Femur (tissue), 1 donor: ENCODE results near the gene RAB3D.
"Not testable (repeated sequence)": the region's sequence is repeated elsewhere in the genome, so short reads cannot be mapped to it uniquely, and the experiment has no call there.

ENCODE experiments used
- DNase-seq: peaks from one replicate; pipeline ENCODE4 v3.0.0-alpha.2; 2017

RAB3D gene

DNA sequence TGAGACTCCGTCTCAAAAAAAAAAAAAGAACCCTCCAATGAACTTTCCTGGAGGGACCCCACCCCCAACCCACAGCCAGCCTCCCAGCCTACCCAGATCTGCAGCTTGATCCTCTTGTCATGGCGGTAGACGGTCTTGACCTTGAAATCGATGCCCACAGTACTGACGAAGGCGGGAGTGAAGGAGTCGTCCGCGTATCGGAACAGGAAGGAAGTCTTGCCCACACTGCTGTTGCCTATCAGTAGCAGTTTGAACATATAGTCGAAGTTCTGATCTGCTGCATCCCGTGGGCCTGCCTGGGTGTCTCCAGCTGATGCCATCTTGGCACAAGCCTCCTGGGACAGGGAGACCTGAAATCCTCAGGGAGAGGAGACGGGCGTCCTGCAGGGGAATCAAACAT, 2.4 kb downstream of the RAB3D start:
- DNase-seq, result no peak

DNA sequence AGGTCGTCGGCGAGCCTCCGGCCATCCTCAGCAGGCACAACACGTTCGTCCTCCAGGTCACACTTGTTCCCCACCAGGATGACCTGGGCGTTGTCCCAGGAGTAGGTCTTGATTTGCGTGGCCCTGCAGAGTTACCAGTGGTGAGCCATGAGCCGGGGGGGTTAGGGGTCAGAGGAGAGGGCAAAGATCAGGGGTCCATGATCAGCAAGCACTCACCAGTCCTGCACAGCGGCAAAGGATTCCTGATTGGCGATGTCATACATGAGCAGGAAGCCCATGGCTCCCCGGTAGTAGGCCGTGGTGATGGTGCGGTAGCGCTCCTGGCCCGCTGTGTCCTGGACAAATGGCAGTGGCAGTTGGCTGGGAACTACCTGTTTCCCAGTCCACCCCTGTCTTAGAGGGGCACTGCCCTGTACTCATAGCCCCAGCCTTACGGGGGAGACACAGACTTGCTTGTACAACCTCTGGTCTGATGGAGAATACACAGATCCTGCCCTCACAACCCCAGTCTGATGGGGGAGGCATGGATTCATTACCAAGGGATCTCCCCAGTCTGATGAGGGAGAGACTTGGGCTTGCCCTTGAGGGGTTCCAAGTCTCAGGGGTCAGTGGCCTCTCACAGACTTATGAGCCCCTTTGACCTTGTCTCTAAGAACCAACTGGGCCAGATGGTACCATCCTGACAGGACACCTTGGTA, 3.9 kb downstream of the RAB3D start:
- DNase-seq, result no peak

DNA sequence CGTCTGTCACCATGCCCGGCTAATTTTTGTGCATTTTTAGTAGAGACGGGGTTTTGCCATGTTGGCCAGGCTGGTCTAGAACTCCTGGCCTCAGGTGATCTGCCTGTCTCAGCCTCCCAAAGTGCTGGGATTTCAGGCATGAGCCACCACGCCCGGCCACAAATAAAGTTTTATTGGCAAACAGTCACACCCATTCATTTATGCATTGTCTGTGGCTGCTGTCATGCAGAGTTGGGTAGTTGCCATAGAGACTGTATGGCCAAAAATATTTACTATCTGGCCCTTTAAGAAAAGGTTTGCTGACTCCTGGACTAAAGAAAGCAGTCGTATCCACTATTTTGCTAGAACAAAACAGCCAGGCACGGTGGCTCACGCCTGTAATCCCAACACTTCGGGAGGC, 5.6 kb downstream of the RAB3D start:
- not testable (repeated sequence) for DNase-seq

DNA sequence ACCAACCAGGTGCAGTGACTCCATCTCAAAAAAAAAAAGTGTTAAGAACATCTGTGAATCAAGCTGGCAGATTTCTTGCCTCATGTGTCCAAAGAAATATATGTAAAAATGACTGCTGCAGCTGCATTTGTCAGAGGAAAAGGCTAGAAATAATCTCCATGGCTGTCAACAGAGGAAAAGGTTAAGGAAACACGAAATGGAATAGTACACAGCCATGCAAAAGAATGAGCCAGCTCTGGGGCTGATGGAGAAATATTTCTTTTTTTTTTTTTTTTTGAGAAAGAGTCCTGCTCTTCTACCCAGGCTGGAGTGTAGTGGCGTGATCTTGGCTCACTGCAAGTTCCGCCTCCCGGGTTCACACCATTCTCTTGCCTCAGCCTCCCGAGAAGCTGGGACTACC, 6.6 kb downstream of the RAB3D start:
- no peak for DNase-seq

DNA sequence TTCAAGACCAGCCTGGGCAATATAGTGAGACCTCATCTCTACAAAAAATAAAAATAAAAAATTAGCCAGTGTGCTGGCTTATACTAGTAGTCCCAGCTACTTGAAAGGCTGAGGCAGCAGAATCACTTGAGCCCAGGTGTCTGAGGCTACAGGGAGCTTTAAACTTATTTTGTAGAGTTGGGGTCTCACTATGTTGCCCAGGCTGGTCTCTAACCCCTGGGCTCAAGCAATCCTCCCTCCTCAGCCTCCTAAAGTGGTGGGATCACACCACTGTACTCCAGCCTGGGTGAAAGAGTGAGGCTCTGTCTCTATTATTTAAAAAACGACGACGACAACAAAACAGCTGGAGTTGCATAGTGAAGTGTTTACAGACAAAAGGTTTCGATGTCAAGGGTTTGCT, 8.0 kb downstream of the RAB3D start:
- no peak for DNase-seq

DNA sequence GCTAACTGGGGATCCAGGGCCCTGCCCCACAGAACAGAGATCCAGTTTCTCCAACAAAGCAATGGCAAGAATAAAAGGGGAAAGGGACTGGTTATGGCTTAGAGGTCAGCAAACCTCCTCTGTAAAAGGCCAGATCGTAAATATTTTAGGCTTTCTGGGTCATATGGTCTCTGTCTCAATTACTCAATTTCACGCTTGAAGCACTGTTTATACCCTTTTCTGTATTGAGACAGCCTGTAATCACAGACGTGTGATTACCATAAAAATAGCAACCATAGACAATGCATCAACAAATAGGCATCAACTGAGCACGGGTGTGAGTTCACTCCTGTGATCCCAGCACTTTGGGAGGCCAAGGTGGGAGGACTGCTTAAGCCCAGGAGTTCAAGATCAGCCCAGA, 9.3 kb downstream of the RAB3D start:
- no peak for DNase-seq

DNA sequence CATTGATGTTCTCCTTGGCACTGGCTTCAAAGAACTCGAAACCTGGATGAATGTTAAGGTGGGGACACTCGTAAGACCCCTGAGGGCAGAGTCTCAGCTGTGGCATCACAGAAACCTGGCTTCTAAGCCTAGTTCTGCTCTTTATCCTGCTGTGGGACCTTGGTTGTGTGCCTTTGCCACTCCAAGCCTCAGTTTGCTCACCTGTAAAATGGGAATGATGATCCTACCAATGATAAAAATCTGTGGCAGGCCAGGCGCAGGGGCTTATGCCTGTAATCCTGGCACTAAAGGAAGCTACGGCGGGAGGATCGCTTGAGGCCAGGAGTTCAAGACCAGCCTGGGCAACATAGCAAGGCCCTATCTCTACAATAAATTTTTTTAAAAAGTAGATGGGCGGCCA, 13.9 kb downstream of the RAB3D start:
- DNase-seq, result no peak

DNA sequence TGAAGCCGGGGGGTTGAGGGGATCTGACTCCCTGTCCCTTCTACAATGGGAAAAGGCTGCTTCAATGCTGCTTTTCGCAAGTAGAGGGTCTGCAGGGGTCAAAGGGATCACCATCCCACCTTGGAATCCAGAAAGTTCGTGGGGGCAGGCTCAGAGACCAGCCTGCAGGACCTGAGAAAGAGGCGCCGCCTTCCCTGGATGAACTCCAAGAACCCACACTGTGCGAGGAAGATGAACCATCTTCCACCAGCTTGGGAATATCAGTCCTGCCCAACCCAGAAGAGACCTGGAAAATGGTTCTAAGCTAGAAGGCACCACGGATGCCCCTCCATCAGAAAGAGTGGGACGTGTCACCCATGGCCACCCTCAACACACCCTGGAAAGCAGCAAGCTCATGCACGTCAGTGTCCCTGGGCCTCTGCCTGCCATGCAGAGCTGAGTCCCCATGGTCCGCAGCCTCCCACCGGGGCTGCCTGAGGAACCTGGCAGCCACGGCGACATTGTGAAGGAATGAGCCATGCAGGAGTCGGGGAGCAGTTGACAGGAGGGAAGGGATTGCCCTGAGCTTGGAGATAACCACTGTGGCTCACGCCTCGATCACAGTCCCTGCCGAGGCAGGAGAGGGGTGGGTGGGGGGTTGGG, 14.6 kb downstream of the RAB3D start:
- no peak for DNase-seq

DNA sequence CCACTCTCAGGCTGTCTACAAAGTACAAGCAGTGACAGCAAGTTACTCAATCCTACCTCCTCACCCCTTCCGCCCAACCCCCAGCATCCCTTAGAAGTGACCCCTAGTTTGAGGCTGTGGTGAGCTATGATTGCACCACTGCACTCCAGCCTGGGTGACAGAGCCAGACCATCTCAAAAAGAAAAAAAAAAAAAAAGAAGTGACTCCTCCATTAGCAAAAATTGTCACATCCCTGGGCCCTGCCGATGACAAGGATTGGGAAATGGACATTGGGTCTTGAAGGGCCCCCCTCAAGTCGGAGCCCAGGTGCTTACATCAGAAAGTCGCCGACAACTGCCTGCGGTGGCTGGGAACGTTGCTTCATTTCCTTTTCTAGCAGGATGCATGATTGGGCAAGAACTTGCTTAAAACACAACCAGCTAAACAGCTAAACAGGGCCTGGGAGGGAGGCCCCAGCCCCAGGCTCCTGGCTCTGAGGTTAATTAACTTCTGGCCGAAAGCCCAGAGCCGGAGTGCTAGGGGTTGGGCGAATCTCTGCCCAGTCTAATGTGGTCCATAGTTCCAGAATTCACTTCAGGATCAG, 15.3 kb downstream of the RAB3D start:
- peak; percentile 83 for DNase-seq

DNA sequence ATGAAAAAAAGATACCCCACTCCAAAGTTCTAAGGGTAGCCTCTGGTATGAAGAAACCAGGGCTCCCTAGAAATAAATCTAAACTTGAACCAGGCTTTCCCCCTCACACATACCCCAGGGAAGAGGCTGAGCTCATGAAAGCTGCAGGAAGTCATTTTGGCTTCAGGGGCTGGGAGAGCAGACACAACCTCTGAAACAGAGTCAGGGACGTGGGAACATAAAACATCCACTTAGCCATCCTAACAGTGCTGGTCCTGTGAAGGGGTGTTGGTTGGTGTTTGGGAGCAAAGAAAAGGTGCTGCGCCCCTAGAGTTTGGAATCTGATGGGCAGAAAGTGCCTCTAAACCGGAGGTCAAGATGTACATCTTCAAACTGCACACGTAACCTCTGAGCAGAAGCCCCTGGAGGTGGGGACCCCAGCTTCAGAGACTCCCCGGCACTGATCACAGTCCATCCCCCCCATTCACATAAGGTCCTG, 15.8 kb downstream of the RAB3D start:
- DNase-seq, result no peak

DNA sequence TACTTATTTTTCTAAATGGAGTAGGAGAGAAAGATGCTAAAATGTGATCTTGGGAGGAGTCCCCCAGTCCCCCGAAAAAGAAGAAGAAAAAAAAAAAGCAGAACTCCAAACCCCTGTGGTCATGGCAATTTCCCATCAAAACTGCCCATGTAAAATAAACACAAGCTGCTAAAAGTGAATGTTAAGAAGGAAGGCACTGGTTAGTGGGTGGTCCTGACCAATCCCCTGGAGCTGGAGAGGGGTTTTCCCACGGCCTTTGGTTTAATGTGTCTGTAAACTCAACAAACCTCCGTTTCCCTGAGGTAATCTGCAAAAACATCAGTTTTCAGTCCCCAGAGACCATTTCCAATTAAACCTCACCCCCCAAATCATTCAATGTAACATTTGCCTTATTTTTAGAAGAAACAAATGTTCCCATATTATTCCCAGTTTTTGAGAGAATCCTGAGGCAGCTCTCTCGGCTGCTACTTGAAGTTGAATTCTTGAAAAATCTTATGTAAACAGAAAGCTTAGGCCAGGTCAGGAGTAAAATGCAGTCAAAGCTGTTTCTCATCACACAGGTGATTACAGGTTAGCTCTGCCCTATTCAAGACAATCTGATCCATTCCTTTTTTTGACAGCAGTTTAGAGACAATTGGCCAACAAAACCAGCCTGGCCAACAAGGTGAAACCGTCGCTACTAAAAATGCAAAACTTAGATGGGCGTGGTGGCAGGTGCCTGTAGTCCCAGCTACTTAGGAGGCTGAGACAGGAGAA, 17.0 kb downstream of the RAB3D start:
- peak; percentile 27 for DNase-seq

DNA sequence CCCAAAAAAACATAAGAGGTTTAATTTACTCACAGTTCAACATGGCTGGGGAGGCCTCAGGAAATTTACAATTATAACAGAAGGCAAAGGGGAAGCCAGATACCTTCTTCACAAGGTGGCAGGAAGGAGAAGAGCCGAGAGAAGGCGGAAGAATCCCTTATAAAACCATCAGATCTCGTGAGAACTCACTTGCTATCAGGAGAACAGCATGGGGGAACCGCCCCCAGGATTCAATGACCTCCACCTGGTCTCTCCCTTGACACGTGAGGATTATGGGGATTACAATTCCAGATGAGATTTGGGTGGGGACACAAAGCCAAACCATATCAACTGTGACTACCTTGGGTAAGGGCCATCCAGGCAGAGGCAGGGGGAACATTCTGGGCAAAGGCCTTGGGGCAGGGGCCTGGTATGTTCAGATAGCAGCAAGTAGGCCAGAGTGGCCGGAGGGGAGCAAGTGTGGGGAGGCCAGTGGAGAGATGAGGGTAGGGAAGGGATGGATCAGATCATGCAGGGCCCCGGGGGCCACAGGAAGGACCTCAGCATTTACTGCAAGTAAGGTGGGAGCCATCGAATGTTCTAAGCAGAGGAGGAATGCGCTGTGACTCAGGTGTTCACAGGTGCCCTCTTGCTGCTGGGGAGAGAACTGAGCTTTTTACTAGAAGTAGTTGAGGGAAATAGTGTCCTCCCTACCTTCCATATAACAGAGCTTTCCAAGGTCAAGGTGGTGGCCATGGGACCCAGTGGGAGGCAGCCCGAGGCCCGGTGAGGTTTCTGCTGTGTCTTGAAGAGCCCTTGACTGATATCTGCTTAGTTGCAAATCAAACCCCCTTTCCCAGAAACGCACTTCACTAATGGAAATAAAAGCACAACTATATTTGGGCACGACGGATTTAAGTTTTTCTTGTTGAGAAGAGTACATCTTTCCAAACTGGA, 18.0 kb downstream of the RAB3D start:
- no peak for DNase-seq

DNA sequence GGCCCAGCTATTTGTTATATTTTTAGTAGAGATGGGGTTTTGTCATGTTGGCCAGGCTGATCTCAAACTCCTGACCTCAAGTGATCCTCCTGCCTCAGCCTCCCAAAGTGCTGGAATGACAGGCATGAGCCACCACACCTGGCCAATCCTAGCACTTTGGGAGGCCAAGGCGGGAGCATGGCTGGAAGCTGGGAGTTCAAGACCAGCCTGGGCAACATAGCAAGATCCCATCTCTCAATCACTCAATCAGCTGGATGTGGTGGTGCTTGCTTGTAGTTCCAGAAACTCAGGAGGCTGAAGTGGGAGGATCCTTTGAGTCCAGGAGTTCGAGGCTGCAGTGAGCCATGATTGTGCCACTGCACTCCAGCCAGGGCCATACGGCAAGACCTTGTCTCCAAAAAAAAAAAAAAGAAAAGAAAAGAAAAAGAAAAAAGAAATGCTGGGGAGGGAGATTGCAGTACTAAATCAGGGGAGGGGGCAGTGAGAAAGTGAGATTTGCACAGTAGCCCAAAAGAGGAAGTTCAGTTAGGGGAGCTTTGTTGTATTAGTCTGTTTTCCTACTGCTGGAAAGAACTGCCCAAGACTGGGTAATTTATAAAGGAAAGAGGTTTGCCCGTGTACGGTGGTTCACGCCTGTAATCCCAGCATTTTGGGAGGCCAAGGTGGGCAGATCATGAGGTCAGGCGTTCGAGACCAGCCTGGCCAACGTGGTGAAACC, 19.0 kb downstream of the RAB3D start:
- DNase-seq, result not testable (repeated sequence)

DNA sequence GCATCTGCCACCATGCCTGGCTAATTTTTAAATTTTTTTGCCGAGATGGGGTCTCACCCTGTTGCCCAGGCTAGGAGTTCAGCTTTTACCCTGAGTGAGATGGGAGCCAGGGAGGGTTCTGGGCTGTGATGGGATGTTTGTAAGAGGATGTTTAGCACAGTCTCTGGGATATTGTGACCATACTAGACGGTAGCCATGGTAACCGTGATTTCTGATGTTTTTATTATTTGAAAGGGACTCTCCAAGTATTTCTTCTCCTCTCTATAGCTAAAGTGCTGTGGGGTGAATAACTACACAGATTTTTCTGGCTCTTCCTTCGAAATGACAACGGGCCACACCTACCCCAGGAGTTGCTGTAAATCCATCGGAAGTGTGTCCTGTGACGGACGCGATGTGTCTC, 33.1 kb downstream of the RAB3D start:
- no peak for DNase-seq

DNA sequence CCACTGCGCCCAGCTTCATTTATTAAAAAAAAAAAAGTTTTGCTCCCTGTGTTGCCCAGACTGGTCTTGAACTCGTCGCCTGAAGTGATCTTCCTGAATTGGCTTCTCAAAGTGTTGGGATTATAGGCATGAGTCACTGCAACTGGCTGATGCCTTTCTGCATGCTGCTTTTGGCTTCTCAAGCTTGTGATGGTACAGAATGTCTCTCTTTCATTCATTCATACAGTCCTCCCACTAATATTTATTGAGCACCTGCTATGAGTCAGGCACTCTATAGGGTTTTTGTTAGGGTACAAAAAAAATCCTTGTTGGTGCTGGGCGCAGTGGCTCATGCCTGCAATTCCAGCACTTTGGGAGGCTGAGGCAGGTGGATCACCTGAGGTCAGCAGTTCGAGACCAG, 34.5 kb downstream of the RAB3D start:
- no peak for DNase-seq

DNA sequence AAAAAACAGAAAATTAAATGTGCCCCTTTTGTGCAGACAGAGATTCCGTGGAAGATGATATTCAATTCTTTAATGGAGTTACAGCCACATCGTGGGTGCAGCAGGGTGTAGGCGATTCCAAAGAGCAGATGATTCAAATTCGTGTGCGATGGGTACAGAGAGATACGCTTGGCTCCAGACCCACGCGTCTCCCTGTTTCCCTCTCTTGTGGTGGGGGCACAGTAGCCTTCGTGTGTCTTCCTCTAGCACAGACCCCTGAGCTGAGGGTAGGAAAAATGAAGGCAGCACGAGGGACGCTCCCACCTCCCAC, 38.7 kb downstream of the RAB3D start:
- DNase-seq, result no peak

DNA sequence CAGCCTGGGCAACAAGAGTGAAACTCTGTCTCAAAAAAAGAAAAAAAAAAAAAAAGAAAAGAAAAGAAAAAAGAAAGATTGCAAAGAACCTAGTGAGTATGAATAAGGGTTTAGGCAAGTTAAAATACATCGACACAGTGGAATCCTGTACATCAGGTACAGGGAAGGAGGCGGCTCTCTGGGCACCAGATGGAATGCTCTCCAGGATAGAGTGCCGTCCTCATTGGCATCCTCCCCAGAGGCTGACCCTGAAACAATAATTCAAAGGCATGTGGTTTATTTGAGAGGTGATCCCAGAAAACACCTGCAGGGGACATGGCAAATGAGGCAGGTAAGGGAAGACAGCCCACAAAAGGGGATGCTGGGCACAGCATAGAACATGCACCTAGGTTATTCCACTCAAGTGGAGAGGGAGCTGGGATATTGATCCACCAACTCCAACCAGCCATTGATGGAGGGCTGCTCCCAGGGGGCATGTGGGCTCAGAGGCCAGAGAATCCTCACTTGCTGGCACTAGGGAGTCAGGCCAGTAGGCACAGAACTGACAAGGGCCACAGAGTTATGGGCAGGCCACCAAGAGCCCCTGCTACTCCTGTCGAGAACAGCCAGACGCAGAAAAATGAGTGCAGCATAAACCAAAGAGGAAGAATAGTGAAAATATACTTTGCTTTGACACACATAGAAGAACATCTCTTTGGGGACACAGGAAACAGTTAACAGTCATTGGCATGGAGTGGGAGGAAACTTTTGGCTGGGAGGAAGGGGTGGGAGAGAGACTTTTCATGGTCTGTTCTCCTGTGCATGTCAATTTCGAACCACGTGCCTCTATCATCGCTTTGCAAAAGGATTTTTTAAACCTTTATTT, 39.3 kb downstream of the RAB3D start:
- no peak for DNase-seq

DNA sequence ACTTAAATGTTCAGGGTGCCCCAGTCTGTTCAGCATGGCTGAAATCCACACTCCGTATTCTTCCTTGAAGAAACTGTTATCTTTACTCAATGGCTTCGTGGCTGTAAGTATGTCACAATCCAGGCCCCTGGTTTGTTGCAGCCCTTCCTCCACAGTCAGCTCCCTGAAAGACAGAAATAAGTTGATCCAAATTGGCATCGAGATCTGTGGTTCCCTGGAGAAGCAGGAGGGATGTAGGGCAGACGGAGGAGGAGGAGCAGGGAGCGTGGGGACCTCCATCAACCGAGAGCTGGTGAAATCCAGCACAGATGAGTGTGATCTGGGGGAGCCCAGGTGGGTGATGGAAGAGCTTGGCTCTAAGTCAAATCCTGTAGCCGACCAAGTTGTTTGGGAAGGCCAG, 43.2 kb downstream of the RAB3D start:
- no peak for DNase-seq

DNA sequence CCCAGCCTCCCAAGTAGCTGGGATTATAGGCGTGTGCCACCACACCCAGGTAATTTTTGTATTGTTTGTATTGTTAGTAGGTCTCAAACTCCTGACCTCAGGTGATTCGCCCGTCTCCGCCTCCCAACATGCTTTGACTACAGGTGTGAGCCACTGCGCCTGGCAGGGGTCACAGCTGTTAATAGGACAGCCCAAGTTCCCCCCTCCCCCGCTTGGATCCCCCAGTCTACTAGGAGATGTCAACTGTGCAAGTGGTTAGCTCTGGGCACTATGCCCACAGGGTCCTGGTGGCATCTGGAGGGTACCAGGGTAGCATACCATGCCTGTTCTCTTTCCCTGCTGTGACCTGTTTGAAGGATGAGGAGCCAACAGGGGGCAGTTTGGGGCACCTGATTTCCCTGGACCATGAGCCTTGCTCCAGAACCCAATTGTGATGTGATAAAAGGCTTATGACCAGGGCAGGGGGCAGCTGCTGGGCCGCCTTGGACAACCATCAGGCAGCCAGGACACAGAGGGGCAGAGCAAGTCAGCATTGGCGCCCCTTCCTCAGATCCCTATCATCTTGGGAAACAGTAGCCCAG, 43.7 kb downstream of the RAB3D start, which contains the start of gene TSPAN16:
Gene TSPAN16 (plus strand): TSS at position 496 of the 581 bp plus-strand sequence. CDS start 138 bp downstream, outside the sequence.
- no peak for DNase-seq

DNA sequence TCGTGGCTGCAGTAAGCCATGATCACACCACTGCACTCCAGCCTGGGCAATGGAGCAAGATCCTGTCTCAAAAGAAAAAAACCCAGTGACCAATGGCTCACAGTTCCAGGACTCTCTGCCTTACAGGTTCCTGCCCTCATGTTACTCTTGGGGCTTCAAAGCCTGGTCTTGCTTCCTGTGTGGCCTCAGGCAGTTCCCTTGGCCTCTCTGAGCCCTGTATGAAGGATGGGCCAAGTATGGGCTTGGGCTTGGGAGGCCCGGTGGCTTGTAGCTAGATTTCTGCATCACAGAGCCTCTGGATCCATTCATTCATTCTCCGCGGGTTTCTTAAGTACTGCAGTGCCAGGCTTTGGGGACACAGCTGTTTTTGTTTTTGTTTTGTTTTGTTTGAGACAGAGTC, 44.3 kb downstream of the RAB3D start:
- no peak for DNase-seq
